Keratinocyte (primary cell): ENCODE data around the gene SNX19.

Experiments used
- EZH2 ChIP-seq: IDR thresholded peaks from one replicate; pipeline ENCODE4 v1.6.1; 2012; ENCODE audit warnings: inconsistent platforms, mild to moderate bottlenecking, low read length, moderate library complexity
- TF ChIP-seq, protein P1 (sequence below), 3 experiments: IDR thresholded peaks in 1 of 3; conservative IDR thresholded peaks in 1 of 3; optimal IDR thresholded peaks in 1 of 3; 2 replicates in 2 of 3; 3 replicates in 1 of 3; pipeline versions ENCODE3 to v1.5.1; 2011; ENCODE audit warnings: low read length in 3 of 3, mild to moderate bottlenecking in 3 of 3, moderate library complexity in 2 of 3, control low read depth in 1 of 3, inconsistent platforms in 1 of 3; ENCODE audit not compliant: insufficient read depth in 2 of 3; ENCODE audit errors: extremely low read depth in 1 of 3

DNA sequence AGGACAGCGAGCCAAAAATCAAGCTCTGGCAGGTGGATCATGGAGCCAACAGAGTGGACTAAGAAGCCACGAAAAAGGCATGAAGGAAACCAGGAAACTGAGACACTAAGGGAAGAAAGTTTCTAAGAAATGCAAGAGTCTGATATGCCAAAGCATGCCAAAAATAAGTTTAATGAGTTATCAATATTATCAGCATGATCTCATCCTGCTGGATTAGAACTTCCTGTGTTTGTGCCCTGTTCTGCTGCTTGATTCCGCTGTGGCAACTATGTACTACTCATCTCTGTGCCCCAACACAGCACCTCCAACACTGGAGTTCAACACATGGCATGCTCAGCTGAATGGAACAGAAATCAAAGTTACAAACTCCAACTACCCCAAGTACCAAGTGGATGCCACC is 10.8 kb downstream of the SNX19 start:
- TF ChIP-seq, protein P1, sequence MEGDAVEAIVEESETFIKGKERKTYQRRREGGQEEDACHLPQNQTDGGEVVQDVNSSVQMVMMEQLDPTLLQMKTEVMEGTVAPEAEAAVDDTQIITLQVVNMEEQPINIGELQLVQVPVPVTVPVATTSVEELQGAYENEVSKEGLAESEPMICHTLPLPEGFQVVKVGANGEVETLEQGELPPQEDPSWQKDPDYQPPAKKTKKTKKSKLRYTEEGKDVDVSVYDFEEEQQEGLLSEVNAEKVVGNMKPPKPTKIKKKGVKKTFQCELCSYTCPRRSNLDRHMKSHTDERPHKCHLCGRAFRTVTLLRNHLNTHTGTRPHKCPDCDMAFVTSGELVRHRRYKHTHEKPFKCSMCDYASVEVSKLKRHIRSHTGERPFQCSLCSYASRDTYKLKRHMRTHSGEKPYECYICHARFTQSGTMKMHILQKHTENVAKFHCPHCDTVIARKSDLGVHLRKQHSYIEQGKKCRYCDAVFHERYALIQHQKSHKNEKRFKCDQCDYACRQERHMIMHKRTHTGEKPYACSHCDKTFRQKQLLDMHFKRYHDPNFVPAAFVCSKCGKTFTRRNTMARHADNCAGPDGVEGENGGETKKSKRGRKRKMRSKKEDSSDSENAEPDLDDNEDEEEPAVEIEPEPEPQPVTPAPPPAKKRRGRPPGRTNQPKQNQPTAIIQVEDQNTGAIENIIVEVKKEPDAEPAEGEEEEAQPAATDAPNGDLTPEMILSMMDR (optimal IDR thresholded peaks at IDR 0.05 in 1 of 3, IDR thresholded peaks at IDR 0.05 in 1 of 3, conservative IDR thresholded peaks at IDR 0.05 in 1 of 3; ENCODE audit: extremely low read depth in 1 of 3, insufficient read depth in 2 of 3, low read length in 3 of 3): no peak
- TF ChIP-seq EZH2: no peak
